HG03108 (cell line): ENCODE results near the gene PIAS4.
"Not testable (repeated sequence)": the region's sequence is repeated elsewhere in the genome, so short reads cannot be mapped to it uniquely, and the experiment has no call there.

Source experiments
- ATAC-seq: cut with Tn5 transposase; IDR thresholded peaks from one replicate; pipeline ENCODE4 v1.9.1; 2021; ENCODE audit warnings: moderate library complexity; ENCODE audit not compliant: unreplicated experiment

Gene PIAS4

GRCh38 chr19:3990815-3991117 lies 16.8 kb upstream of the PIAS4 start:
- ATAC-seq: no peak

- ATAC-seq: no peak
Measured at GRCh38 chr19:3995607-3996006, 11.9 kb upstream of the PIAS4 start.

- ATAC-seq: not testable (repeated sequence)
Measured at GRCh38 chr19:3998667-3999412, 8.7 kb upstream of the PIAS4 start.

GRCh38 chr19:4000798-4001197 lies 6.7 kb upstream of the PIAS4 start:
- not testable (repeated sequence) for ATAC-seq

- ATAC-seq: not testable (repeated sequence)
Measured at GRCh38 chr19:4005436-4005835, 2.1 kb upstream of the PIAS4 start.

GRCh38 chr19:4007836-4008539 lies 452 bp downstream of the PIAS4 start:
- ATAC-seq: peak; percentile 12

- no peak for ATAC-seq
Measured at GRCh38 chr19:4009990-4010807, 2.7 kb downstream of the PIAS4 start.

GRCh38 chr19:4010808-4011110 lies 3.2 kb downstream of the PIAS4 start:
- no peak for ATAC-seq

- ATAC-seq: not testable (repeated sequence)
Measured at GRCh38 chr19:4011430-4011829, 3.9 kb downstream of the PIAS4 start.

GRCh38 chr19:4012092-4012974 lies 4.8 kb downstream of the PIAS4 start:
- no peak for ATAC-seq

GRCh38 chr19:4012975-4013634 lies 5.6 kb downstream of the PIAS4 start:
- ATAC-seq: no peak

- ATAC-seq: no peak
Measured at GRCh38 chr19:4013886-4014540, 6.5 kb downstream of the PIAS4 start.

GRCh38 chr19:4014541-4015491 lies 7.3 kb downstream of the PIAS4 start:
- no peak for ATAC-seq

- no peak for ATAC-seq
Measured at GRCh38 chr19:4015705-4016402, 8.3 kb downstream of the PIAS4 start.

- no peak for ATAC-seq
Measured at GRCh38 chr19:4016486-4016885, 8.9 kb downstream of the PIAS4 start.

- ATAC-seq: no peak
Measured at GRCh38 chr19:4016903-4017638, 9.5 kb downstream of the PIAS4 start.

- no peak for ATAC-seq
Measured at GRCh38 chr19:4018140-4018613, 10.6 kb downstream of the PIAS4 start.
